ENCODE results near the gene HPCAL1. TPM values are rescaled to one million over a fixed set of nuclear protein-coding genes. Genes with fewer than 3 reads are reported as not detected.

Gene HPCAL1
- total and polyA plus RNA-seq, 2 experiments from 2014 or later = 8.3 to 25.4 TPM

DNA sequence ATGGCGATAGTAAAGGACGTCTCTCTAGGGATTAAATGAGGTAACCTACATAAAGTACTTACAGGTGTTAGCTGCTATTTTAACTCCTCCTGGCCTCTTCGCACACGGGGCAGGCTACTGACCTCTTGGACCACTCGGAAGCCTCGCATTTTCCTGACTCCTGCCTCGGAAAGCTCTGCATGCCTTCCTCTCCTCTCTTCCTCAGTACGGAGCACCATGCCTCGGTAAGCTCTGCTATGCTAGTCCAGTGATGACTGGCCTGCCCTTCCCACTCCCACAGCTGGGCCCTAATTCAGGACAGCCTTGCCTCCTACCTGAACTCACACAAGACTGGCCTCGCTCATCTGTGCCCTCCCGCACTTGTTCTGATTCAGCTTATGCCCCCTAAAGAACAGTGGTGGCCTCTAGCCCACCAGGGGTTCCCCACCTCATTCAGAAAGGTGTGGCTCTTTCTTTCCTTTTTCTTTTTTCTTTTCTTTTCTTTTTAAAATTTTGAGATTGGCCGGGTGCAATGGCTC lies 22.7 kb upstream of the HPCAL1 start:
- no peaks in the 10 kb centered on the region for H3F3A ChIP-seq (replicated peaks; ENCODE audit: low read depth)
- ATAC-seq = no peak
- H3K27me3 ChIP-seq (ENCODE audit: insufficient read depth) = no peaks in the 10 kb centered on the region
- no peaks in the 10 kb centered on the region for H3K9me2 ChIP-seq (ENCODE audit: insufficient read depth)
- no peaks in the 10 kb centered on the region for H4K20me1 ChIP-seq (replicated peaks; ENCODE audit: insufficient read depth)
- H3K4me2 ChIP-seq = no peak overlapping the region
- H3K36me3 ChIP-seq (ENCODE audit: insufficient read depth) = no peaks in the 10 kb centered on the region
- DNase-seq (ENCODE audit: low spot score) = no peak
- no peak overlapping the region for H3K27ac ChIP-seq (ENCODE audit: low read depth)
- Mint-ChIP-seq H3K4me3 (no peak overlapping the region), H3K27ac (no peak overlapping the region), H3K36me3 (ENCODE audit: low read depth) (no peaks in the 10 kb centered on the region), H3K4me1 (peaks cover 2% of the 10 kb centered on the region), H3K9me3 (no peaks in the 10 kb centered on the region), H3K27me3 (ENCODE audit: insufficient read depth, low read depth, poor library complexity) (peaks cover 12% of the 10 kb centered on the region)
- no peak overlapping the region for H3K4me3 ChIP-seq
- H3K79me2 ChIP-seq (replicated peaks; ENCODE audit: insufficient read depth) = no peaks in the 10 kb centered on the region
- H3K4me1 ChIP-seq (ENCODE audit: insufficient read depth) = no peaks in the 10 kb centered on the region
- no peak for TF ChIP-seq CREB1 (CRISPR knock-in tag; IDR thresholded peaks at IDR 0.05; ENCODE audit: low read depth)
- TF ChIP-seq, protein P1, sequence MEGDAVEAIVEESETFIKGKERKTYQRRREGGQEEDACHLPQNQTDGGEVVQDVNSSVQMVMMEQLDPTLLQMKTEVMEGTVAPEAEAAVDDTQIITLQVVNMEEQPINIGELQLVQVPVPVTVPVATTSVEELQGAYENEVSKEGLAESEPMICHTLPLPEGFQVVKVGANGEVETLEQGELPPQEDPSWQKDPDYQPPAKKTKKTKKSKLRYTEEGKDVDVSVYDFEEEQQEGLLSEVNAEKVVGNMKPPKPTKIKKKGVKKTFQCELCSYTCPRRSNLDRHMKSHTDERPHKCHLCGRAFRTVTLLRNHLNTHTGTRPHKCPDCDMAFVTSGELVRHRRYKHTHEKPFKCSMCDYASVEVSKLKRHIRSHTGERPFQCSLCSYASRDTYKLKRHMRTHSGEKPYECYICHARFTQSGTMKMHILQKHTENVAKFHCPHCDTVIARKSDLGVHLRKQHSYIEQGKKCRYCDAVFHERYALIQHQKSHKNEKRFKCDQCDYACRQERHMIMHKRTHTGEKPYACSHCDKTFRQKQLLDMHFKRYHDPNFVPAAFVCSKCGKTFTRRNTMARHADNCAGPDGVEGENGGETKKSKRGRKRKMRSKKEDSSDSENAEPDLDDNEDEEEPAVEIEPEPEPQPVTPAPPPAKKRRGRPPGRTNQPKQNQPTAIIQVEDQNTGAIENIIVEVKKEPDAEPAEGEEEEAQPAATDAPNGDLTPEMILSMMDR (conservative IDR thresholded peaks at IDR 0.05; ENCODE audit: low read depth in 2 of 2) = no peak
- no peak for TF ChIP-seq POLR2AphosphoS5 (IDR thresholded peaks at IDR 0.05; ENCODE audit: low read depth)
- no peak for TF ChIP-seq ZNF114 (CRISPR knock-in tag; IDR thresholded peaks at IDR 0.05)
- TF ChIP-seq ETS1 (IDR thresholded peaks at IDR 0.05) = no peak
- H2AFZ ChIP-seq = no peak overlapping the region

GRCh38 chr2:10281891-10282290 lies 20.8 kb upstream of the HPCAL1 start:
- H3K4me1 ChIP-seq (ENCODE audit: insufficient read depth) = no peaks in the 10 kb centered on the region
- no peaks in the 10 kb centered on the region for H3K27me3 ChIP-seq (ENCODE audit: insufficient read depth)
- H3K4me2 ChIP-seq = no peak overlapping the region
- DNase-seq (ENCODE audit: low spot score) (no peak), ATAC-seq (no peak)
- no peaks in the 10 kb centered on the region for H4K20me1 ChIP-seq (replicated peaks; ENCODE audit: insufficient read depth)
- no peaks in the 10 kb centered on the region for H3K36me3 Mint-ChIP-seq (ENCODE audit: low read depth)
- H3K79me2 ChIP-seq (replicated peaks; ENCODE audit: insufficient read depth) = no peaks in the 10 kb centered on the region
- no peaks in the 10 kb centered on the region for H3K9me3 Mint-ChIP-seq
- H3K27ac Mint-ChIP-seq = no peak overlapping the region
- no peak overlapping the region for H3K4me3 Mint-ChIP-seq
- peaks cover 19% of the 10 kb centered on the region for H3K27me3 Mint-ChIP-seq (ENCODE audit: insufficient read depth, low read depth, poor library complexity)
- H2AFZ ChIP-seq = no peak overlapping the region
- no peaks in the 10 kb centered on the region for H3F3A ChIP-seq (replicated peaks; ENCODE audit: low read depth)
- no peaks in the 10 kb centered on the region for H3K9me2 ChIP-seq (ENCODE audit: insufficient read depth)
- H3K4me1 Mint-ChIP-seq = peaks cover 9% of the 10 kb centered on the region
- no peak overlapping the region for H3K27ac ChIP-seq (ENCODE audit: low read depth)
- H3K36me3 ChIP-seq (ENCODE audit: insufficient read depth) = no peaks in the 10 kb centered on the region
- H3K4me3 ChIP-seq = no peak overlapping the region
- TF ChIP-seq ETS1 (IDR thresholded peaks at IDR 0.05) (no peak), EZH2phosphoT487 (IDR thresholded peaks at IDR 0.05; ENCODE audit: unreplicated experiment) (no peak), REST (IDR thresholded peaks at IDR 0.05; ENCODE audit: unreplicated experiment) (no peak)

Measured in GM23338 (cell line).